GM12865 (cell line): ENCODE results near the gene PDE4B.
"Not testable (repeated sequence)": the region's sequence is repeated elsewhere in the genome, so short reads cannot be mapped to it uniquely, and the experiment has no call there.

ENCODE experiments used
- DNase-seq: peaks from one replicate; pipeline ENCODE4 v3.0.0; 2010; ENCODE audit warnings: low read depth
- H3K4me3 ChIP-seq: 2 replicates; pipeline ENCODE4 v1.5.1; 2011; ENCODE audit warnings: mild to moderate bottlenecking, low read depth, low read length, control low read depth
- CTCF ChIP-seq: IDR thresholded peaks from 2 replicates; pipeline ENCODE4 v1.5.1; 2011; ENCODE audit warnings: low read length, control low read depth, low read depth, inconsistent platforms; ENCODE audit not compliant: insufficient read depth; ENCODE audit errors: missing control alignments

Gene PDE4B

GRCh38 chr1:66046415-66046814 lies 253.7 kb downstream of the PDE4B start:
- TF ChIP-seq CTCF, result no peak
- H3K4me3 ChIP-seq, result no peak overlapping the region
- no peak for DNase-seq

DNA sequence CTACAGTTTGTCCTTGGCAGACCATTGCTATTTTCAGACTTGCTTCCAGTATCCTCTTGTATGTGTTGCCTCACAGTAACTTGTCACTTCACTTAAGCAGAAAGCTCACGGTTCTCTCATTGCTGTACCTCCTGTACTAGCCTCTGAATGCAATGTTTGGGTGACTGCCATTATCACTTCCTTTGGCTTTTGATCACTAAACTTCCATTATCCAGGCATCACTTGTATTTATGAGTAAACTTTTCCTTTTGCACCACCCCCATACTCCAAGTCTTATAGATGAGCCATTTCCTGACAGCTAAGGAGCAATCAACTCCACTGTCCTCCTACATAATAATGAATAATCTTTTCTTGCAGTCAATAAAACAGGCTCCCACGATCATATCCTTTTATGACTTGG lies 255.3 kb downstream of the PDE4B start:
- no peak for TF ChIP-seq CTCF
- H3K4me3 ChIP-seq, result no peak overlapping the region
- DNase-seq, result no peak

DNA sequence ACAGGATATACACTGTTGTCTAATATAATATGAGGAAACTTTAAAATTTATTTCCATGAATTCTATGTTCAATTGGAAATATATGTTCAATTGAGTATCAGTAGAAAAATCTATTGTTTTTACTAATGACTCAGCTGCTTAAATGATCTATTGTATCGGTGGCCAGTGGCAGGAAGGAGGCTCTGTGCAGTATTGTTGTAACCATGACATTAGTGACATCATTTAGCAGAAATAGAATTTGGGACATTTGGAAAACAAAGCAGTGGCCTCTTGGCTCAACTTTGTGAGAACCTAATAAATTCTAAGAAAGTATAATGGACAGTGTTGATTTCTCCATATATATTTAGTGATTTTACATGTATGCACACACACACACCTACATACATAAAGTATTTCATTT lies 257.4 kb downstream of the PDE4B start:
- DNase-seq, result no peak
- H3K4me3 ChIP-seq, result no peak overlapping the region
- TF ChIP-seq CTCF, result no peak

GRCh38 chr1:66050633-66051032 lies 257.9 kb downstream of the PDE4B start:
- no peak overlapping the region for H3K4me3 ChIP-seq

GRCh38 chr1:66055092-66055491 lies 262.4 kb downstream of the PDE4B start:
- TF ChIP-seq CTCF, result no peak
- H3K4me3 ChIP-seq, result no peak overlapping the region
- no peak for DNase-seq

More at GRCh38 chr1:66050633-66051032, 257.9 kb downstream of the PDE4B start:
- no peak for TF ChIP-seq CTCF
- no peak for DNase-seq

DNA sequence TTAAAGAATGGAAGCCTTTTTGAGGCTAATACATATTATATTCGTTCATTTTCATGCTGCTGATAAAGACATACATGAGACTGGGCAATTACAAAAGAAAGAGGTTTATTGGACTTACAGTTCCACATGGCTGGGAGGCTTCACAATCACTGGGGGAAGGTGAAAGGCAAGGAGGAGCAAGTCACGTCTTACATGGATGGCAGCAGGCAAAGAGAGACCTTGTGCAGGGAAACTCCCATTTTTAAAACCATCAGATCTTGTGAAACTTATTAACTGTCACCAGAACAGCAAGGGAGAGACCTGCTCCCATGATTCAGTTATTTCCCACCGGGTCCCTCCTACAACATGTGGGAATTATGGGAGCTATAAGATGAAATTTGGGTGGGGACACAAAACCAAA lies 264.8 kb downstream of the PDE4B start:
- H3K4me3 ChIP-seq, DNase-seq: not testable (repeated sequence)

GRCh38 chr1:66058558-66058957 lies 265.9 kb downstream of the PDE4B start:
- no peak for TF ChIP-seq CTCF
- DNase-seq, result no peak
- no peak overlapping the region for H3K4me3 ChIP-seq

DNA sequence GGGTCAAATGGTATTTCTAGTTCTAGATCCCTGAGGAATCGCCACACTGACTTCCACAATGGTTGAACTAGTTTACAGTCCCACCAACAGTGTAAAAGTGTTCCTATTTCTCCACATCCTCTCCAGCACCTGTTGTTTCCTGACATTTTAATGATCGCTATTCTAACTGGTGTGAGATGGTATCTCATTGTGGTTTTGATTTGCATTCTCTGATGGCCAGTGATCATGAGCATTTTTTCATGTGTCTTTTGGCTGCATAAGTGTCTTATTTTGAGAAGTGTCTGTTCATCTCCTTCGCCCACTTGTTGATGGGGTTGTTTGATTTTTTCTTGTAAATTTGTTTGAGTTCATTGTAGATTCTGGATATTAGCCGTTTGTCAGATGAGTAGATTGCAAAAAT lies 274.5 kb downstream of the PDE4B start:
- H3K4me3 ChIP-seq, DNase-seq: not testable (repeated sequence)
